Activated CD4-positive, alpha-beta T cell treated with anti-CD3 and anti-CD28 coated beads, Interleukin-2, amount 10 ng/mL, durations not matched to agents 7 days and 5 days (primary cell): ENCODE measurements around the gene CLDN6. TPM values are rescaled to one million over a fixed set of nuclear protein-coding genes. Genes with fewer than 3 reads are reported as not detected.

Source experiments
- CTCF ChIA-PET: fragments of 350-600 bp; sonication (Branson Sonifier 250); formaldehyde crosslinking; loops from one replicate; lab custom pipeline; 2021; ENCODE audit warnings: antibody characterized with exemption; lab: Charles Lee
- POLR2A ChIA-PET: fragments of 350-600 bp; sonication (Branson Sonifier 250); formaldehyde crosslinking; loops from one replicate; lab custom pipeline; 2021; ENCODE audit warnings: antibody characterized with exemption; lab: Charles Lee
- DNase-seq: peaks from one replicate; pipeline ENCODE4 v3.0.0-alpha.2; 2020
- H3K27ac Mint-ChIP-seq: one replicate; pipeline ENCODE4 v1.8.0; 2021; ENCODE audit warnings: mild to moderate bottlenecking, moderate library complexity, mixed read lengths
- H3K27me3 Mint-ChIP-seq: one replicate; pipeline ENCODE4 v1.8.0; 2021; ENCODE audit warnings: mixed read lengths
- H3K36me3 Mint-ChIP-seq: one replicate; pipeline ENCODE4 v1.8.0; 2021; ENCODE audit warnings: low read depth, mixed read lengths
- H3K4me1 Mint-ChIP-seq: one replicate; pipeline ENCODE4 v1.8.0; 2021; ENCODE audit warnings: mixed read lengths
- H3K4me3 Mint-ChIP-seq: one replicate; pipeline ENCODE4 v1.8.0; 2021; ENCODE audit warnings: mild to moderate bottlenecking, moderate library complexity, mixed read lengths
- H3K9me3 Mint-ChIP-seq: one replicate; pipeline ENCODE4 v1.8.0; 2021; ENCODE audit warnings: mixed read lengths
- total RNA-seq, 2 experiments: library from RNA; stranded (reverse); gene quantifications; one replicate each; pipeline ENCODE4 v1.2.3, GENCODE V29; 2021

The CLDN6 gene, protein sequence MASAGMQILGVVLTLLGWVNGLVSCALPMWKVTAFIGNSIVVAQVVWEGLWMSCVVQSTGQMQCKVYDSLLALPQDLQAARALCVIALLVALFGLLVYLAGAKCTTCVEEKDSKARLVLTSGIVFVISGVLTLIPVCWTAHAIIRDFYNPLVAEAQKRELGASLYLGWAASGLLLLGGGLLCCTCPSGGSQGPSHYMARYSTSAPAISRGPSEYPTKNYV
- total RNA-seq, result not detected

DNA sequence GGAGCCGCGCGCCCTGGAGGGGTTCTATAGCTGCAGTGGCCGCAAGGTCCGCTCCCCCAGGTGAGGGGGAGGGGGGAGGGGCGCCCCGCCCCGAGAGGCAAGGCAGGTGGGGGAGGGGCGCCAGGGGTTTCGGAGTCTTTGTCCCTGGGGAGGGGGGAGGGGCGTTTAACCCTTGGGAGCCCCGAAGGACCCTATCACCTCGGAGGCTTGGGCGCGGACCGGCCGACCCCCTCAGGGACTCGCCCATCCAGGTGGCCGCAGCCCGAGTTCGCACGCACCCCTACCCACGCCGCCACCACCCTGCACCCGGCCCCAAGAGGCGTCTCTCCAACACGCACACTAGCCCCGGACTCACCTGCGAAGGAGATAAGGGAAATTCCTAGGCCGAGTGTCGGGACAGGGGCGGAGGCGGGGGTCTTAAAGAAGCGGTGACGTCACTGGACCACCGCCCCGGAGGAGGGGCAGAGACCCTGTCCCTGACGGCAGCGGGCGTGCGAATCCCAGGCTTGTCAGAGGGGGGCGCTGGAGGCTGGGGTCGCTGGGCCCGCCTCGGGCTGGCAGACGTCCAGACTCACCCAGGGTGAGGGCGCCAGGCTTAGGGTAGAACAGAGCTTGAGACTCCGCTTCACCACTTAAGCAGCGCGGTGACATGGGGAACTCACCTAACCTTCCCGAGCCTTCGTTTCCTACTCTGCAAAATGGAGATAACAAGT, at the start of gene CLDN6:
Gene CLDN6 (minus strand): TSS at position 390 of the 713 bp plus-strand sequence. CDS start 2,162 bp downstream, outside the sequence.
- DNase-seq, result no peak

GRCh38 chr16:3066440-3066748, 48.4 kb upstream of the CLDN6 start:
- H3K4me3 Mint-ChIP-seq, result peak overlapping the region; percentile 100
- DNase-seq, result no peak
- ChIA-PET CTCF (interaction anchor here (0.8 to 11.0 kb wide), 10 partner anchors 7 to 63 kb away, joined by 3 to 72 read pairs (median 4); no protein-coding TSS in a partner anchor), POLR2A (interaction anchor here (2.7 kb wide), 1 partner anchor 9 kb away, joined by 21 read pairs; no protein-coding TSS in a partner anchor)
- peaks cover 52% of the 10 kb centered on the region for H3K36me3 Mint-ChIP-seq
- H3K4me1 Mint-ChIP-seq, result peaks cover 65% of the 10 kb centered on the region
- H3K27ac Mint-ChIP-seq, result peak overlapping the region; percentile 97
- no peaks in the 10 kb centered on the region for H3K9me3 Mint-ChIP-seq
- H3K27me3 Mint-ChIP-seq, result no peaks in the 10 kb centered on the region

More for the DNA sequence above, at the start of gene CLDN6:
- no peaks in the 10 kb centered on the region for H3K9me3 Mint-ChIP-seq
- no peak within 1 kb of the TSS for H3K4me3 Mint-ChIP-seq
- peaks cover 21% of the 10 kb centered on the region for H3K27me3 Mint-ChIP-seq
- no peaks in the 10 kb centered on the region for H3K36me3 Mint-ChIP-seq
- peaks cover 34% of the 10 kb centered on the region for H3K4me1 Mint-ChIP-seq
- H3K27ac Mint-ChIP-seq, result peak within 1 kb of the TSS; percentile 36
- ChIA-PET POLR2A (no interaction called here), CTCF (interaction anchor here (1.0 to 8.0 kb wide), 2 partner anchors 14 to 150 kb away, joined by 3 to 90 read pairs; no protein-coding TSS in a partner anchor)

- Mint-ChIP-seq H3K4me3 (peak overlapping the region; percentile 100), H3K36me3 (peaks cover 52% of the 10 kb centered on the region), H3K9me3 (no peaks in the 10 kb centered on the region), H3K27ac (peak overlapping the region; percentile 97), H3K4me1 (peaks cover 60% of the 10 kb centered on the region), H3K27me3 (no peaks in the 10 kb centered on the region)
- ChIA-PET CTCF (interaction anchor here (0.6 to 11.0 kb wide), 15 partner anchors 9 to 64 kb away, joined by 3 to 72 read pairs (median 4); no protein-coding TSS in a partner anchor), POLR2A (interaction anchor here (0.7 to 2.7 kb wide), 6 partner anchors 9 to 68 kb away, joined by 3 to 21 read pairs (median 5); no protein-coding TSS in a partner anchor)
- no peak for DNase-seq
Observed at GRCh38 chr16:3065742-3066439, 47.9 kb upstream of the CLDN6 start.

DNA sequence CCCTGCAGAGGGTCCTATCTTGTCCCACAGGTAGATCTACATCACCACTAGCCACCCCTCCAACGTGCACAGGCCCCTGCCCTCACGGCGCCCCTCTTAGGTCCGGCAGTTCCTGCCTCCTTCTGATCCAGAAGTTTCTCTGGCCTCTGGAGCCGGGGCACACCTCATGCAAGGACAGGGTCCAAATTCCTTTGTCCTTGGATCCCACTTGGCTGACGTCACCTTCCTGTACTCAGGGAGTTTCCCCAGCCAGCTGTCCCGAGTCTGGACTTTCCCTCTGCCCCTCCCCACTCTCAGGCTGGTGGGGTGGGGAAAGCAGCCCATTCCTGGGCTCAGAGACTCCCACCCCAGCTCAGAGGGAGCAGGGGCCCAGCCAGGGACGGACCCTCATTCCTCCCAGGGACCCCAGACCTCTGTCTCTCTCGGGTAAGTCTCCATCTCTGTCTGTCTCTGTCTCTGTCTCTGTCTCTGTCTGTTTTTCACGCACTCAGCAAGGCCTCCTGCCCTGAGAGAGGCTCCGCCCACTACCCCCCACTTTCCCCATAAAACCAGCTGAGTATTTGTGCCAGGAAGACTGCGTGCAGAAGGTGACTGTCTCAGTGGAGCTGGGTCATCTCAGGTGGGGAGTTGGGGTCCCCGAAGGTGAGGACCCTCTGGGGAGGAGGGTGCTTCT, 47.2 kb upstream of the CLDN6 start, which contains the start of gene IL32:
Gene IL32 (plus strand): TSS at position 572 of the 673 bp plus-strand sequence. CDS start 172 bp downstream, outside the sequence.
- H3K4me1 Mint-ChIP-seq, result peaks cover 59% of the 10 kb centered on the region
- no peaks in the 10 kb centered on the region for H3K9me3 Mint-ChIP-seq
- peaks cover 46% of the 10 kb centered on the region for H3K36me3 Mint-ChIP-seq
- peak within 1 kb of the TSS; percentile 97 for H3K27ac Mint-ChIP-seq
- POLR2A ChIA-PET, result interaction anchor here (0.6 to 2.7 kb wide), 8 partner anchors 10 to 154 kb away, joined by 3 to 21 read pairs (median 4); partner anchors contain the start of gene FLYWCH1
- peak within 1 kb of the TSS; percentile 100 for H3K4me3 Mint-ChIP-seq
- H3K27me3 Mint-ChIP-seq, result no peaks in the 10 kb centered on the region
- CTCF ChIA-PET, result interaction anchor here (0.6 to 11.0 kb wide), 13 partner anchors 9 to 65 kb away, joined by 3 to 72 read pairs (median 5); no protein-coding TSS in a partner anchor
- peak; percentile 82 for DNase-seq

DNA sequence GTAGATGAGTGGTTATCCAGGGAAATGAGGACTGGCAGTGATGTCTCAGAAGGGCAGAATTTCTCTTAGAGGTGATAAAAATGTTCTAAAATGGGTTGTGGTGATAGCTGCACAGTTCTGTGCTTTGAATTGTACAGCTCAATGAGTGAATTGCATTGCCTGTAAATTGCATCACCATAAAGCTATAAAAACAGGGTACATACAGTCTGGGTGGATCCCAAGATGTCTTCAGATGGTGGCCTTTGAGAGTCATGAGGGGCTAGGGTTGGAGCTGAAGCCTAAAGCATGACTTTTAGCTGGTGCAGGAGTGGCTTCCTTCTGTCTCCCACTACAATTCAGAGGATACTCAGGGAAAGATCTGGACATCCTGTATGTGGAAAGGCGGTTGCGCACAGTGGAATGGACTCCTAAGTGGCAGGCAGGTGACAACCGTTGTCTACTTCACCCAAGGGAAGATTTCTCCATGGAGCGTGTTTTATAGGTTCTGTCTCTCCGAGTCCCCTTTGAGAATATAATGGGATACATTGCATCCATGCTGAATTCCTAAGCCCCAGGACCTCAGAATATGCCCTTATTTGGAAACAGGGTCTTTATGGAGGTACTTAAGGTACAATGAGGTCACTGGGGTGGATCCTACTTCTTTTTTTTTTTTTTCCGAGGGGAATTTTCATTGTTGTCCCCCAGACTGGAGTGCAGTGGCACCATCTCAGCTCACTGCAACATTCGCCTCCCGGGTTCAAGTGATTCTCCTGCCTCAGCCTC, 45.8 kb upstream of the CLDN6 start:
- no peaks in the 10 kb centered on the region for H3K9me3 Mint-ChIP-seq
- H3K36me3 Mint-ChIP-seq, result peaks cover 34% of the 10 kb centered on the region
- ChIA-PET CTCF (interaction anchor here (0.6 to 11.0 kb wide), 14 partner anchors 8 to 102 kb away, joined by 3 to 72 read pairs (median 4); no protein-coding TSS in a partner anchor), POLR2A (interaction anchor here (1.1 kb wide), 1 partner anchor 11 kb away, joined by 3 read pairs; no protein-coding TSS in a partner anchor)
- peak overlapping the region; percentile 100 for H3K4me3 Mint-ChIP-seq
- DNase-seq, result no peak
- peak overlapping the region; percentile 97 for H3K27ac Mint-ChIP-seq
- H3K27me3 Mint-ChIP-seq, result no peaks in the 10 kb centered on the region
- H3K4me1 Mint-ChIP-seq, result peaks cover 55% of the 10 kb centered on the region

DNA sequence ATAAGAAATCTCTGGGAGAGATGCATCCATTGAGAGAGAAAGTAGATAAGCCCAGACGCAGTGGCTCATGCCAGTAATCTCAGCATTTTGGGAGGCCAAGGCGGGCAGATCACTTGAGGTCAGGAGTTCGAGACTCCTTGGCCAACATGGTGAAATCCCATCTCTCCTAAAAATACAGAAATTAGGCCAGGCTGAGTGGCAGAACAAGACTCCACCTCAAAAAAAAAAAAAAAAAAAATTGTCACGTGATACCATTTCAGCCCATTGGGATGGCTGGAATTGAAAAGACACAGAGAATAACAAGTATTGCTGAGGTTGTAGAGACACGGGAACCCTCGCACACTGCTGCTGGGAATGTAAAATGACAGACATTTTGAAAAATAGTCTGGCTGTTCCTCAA, 44.6 kb upstream of the CLDN6 start:
- Mint-ChIP-seq H3K27me3 (no peaks in the 10 kb centered on the region), H3K36me3 (peaks cover 26% of the 10 kb centered on the region), H3K9me3 (no peaks in the 10 kb centered on the region), H3K27ac (no peak overlapping the region), H3K4me3 (no peak overlapping the region), H3K4me1 (peaks cover 52% of the 10 kb centered on the region)
- ChIA-PET POLR2A (no interaction called here), CTCF (interaction anchor here (0.8 to 11.0 kb wide), 8 partner anchors 14 to 88 kb away, joined by 3 to 72 read pairs (median 6); no protein-coding TSS in a partner anchor)
- no peak for DNase-seq

GRCh38 chr16:3060339-3061127, 42.5 kb upstream of the CLDN6 start:
- peaks cover 22% of the 10 kb centered on the region for H3K36me3 Mint-ChIP-seq
- peak overlapping the region; percentile 93 for H3K4me3 Mint-ChIP-seq
- H3K27ac Mint-ChIP-seq, result peak overlapping the region; percentile 85
- peaks cover 71% of the 10 kb centered on the region for H3K4me1 Mint-ChIP-seq
- ChIA-PET CTCF (interaction anchor here (1.3 to 11.0 kb wide), 9 partner anchors 8 to 102 kb away, joined by 5 to 72 read pairs (median 16); partner anchors contain the start of gene ZSCAN10), POLR2A (interaction anchor here (0.6 to 2.3 kb wide), 2 partner anchors 69 to 145 kb away, joined by 5 to 11 read pairs; no protein-coding TSS in a partner anchor)
- H3K27me3 Mint-ChIP-seq, result no peaks in the 10 kb centered on the region
- DNase-seq, result no peak
- H3K9me3 Mint-ChIP-seq, result no peaks in the 10 kb centered on the region

GRCh38 chr16:3059723-3060242, 41.8 kb upstream of the CLDN6 start:
- Mint-ChIP-seq H3K27ac (peak overlapping the region; percentile 85), H3K9me3 (no peaks in the 10 kb centered on the region), H3K4me3 (peak overlapping the region; percentile 93), H3K36me3 (peaks cover 27% of the 10 kb centered on the region), H3K27me3 (no peaks in the 10 kb centered on the region), H3K4me1 (peaks cover 73% of the 10 kb centered on the region)
- ChIA-PET CTCF (interaction anchor here (0.7 to 11.0 kb wide), 16 partner anchors 9 to 112 kb away, joined by 3 to 72 read pairs (median 8); partner anchors contain the start of gene ZSCAN10), POLR2A (interaction anchor here (0.6 to 2.3 kb wide), 2 partner anchors 70 to 144 kb away, joined by 5 to 11 read pairs; no protein-coding TSS in a partner anchor)
- DNase-seq, result no peak

DNA sequence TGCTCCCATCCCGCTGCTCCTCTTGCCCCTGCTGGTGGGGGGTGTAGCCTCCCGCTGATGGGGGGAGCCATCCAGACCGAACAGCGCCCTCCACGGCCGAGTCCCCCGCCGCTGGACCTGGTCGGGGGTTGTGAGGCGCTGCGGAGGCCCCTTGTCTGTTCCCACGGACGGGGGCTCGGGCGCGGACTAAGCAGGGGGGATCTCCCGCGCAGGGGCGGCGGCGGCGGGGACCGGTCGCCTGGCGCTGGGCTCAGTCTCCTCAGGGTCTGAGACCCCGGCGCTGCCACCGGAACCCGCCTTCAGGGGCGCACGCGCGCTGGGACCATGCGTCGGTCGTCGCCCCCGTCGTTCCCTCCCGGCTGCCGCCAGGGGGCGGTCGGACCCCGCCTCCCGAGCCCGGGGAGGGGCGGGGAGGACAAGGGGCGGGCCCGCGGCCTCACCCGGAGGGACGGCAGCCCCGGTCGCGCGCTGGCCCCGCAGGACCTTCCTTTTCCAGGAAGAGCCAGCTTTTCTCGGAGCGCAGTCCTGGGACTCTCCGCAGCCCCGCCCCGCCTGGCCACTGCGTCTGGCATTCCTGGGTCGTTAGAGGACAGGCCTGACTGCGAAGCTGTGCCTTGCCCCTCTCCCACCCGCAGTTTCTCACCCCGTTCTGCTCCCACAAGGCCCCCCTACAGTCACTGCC, 41.2 kb upstream of the CLDN6 start:
- Mint-ChIP-seq H3K4me3 (peak overlapping the region; percentile 93), H3K27ac (peak overlapping the region; percentile 91), H3K4me1 (peaks cover 72% of the 10 kb centered on the region), H3K27me3 (no peaks in the 10 kb centered on the region), H3K36me3 (peaks cover 30% of the 10 kb centered on the region), H3K9me3 (no peaks in the 10 kb centered on the region)
- DNase-seq, result peak; percentile 86
- POLR2A ChIA-PET, result interaction anchor here (0.6 to 2.3 kb wide), 2 partner anchors 37 to 70 kb away, joined by 5 to 11 read pairs; no protein-coding TSS in a partner anchor
- CTCF ChIA-PET, result interaction anchor here (0.6 to 11.0 kb wide), 33 partner anchors 10 to 216 kb away, joined by 3 to 72 read pairs (median 6); partner anchors contain the start of genes HCFC1R1, THOC6, ZNF205 and ZNF213
